Activated T-helper 9 cell treated with anti-CD3 and anti-CD28 coated beads, Interleukin-2, amount 50 U/mL, for 16 hours (primary cell): ENCODE results near the gene KIR2DL4.
"Not testable (repeated sequence)": the region's sequence is repeated elsewhere in the genome, so short reads cannot be mapped to it uniquely, and the experiment has no call there.

Experiments used
- DNase-seq: peaks from one replicate; pipeline ENCODE4 v3.0.0-alpha.2; 2020; ENCODE audit warnings: low read depth

Gene KIR2DL4

GRCh38 chr19:54804571-54804970 is 1.2 kb downstream of the KIR2DL4 start:
- no peak for DNase-seq

GRCh38 chr19:54805665-54806515 is 2.5 kb downstream of the KIR2DL4 start:
- DNase-seq, result no peak

GRCh38 chr19:54806516-54806838 is 3.1 kb downstream of the KIR2DL4 start:
- no peak for DNase-seq

GRCh38 chr19:54814571-54814970 is 11.2 kb downstream of the KIR2DL4 start:
- DNase-seq, result not testable (repeated sequence)

GRCh38 chr19:54816251-54816650 is 12.8 kb downstream of the KIR2DL4 start, which contains the start of gene KIR3DL1:
TSS of gene KIR3DL1 (plus strand) at chr19:54816468.
- not testable (repeated sequence) for DNase-seq

- DNase-seq, result no peak
Observed at GRCh38 chr19:54817670-54818536, 14.5 kb downstream of the KIR2DL4 start.

GRCh38 chr19:54824416-54824815 is 21.0 kb downstream of the KIR2DL4 start:
- not testable (repeated sequence) for DNase-seq

GRCh38 chr19:54825326-54825725 is 21.9 kb downstream of the KIR2DL4 start:
- not testable (repeated sequence) for DNase-seq

GRCh38 chr19:54828064-54828463 is 24.7 kb downstream of the KIR2DL4 start:
- DNase-seq, result not testable (repeated sequence)

GRCh38 chr19:54832496-54832895 is 29.1 kb downstream of the KIR2DL4 start, which contains the start of gene KIR2DS4:
TSS of gene KIR2DS4 (plus strand) at chr19:54832676.
- DNase-seq, result not testable (repeated sequence)

GRCh38 chr19:54835126-54835525 is 31.7 kb downstream of the KIR2DL4 start:
- not testable (repeated sequence) for DNase-seq

GRCh38 chr19:54837522-54837921 is 34.1 kb downstream of the KIR2DL4 start:
- DNase-seq, result not testable (repeated sequence)

GRCh38 chr19:54843171-54843570 is 39.8 kb downstream of the KIR2DL4 start:
- not testable (repeated sequence) for DNase-seq

GRCh38 chr19:54850061-54850640 is 46.7 kb downstream of the KIR2DL4 start, which contains the start of gene KIR3DL2:
TSS of gene KIR3DL2 (plus strand) at chr19:54850443. CDS start at chr19:54850476, 33 bp downstream.
- not testable (repeated sequence) for DNase-seq

GRCh38 chr19:54850930-54851329 is 47.5 kb downstream of the KIR2DL4 start:
- DNase-seq, result no peak

GRCh38 chr19:54851353-54851752 is 47.9 kb downstream of the KIR2DL4 start:
- no peak for DNase-seq

GRCh38 chr19:54855241-54855640 is 51.8 kb downstream of the KIR2DL4 start:
- DNase-seq, result not testable (repeated sequence)

- not testable (repeated sequence) for DNase-seq
Observed at GRCh38 chr19:54858476-54858875, 55.1 kb downstream of the KIR2DL4 start.

- DNase-seq, result not testable (repeated sequence)
Observed at GRCh38 chr19:54859421-54859820, 56.0 kb downstream of the KIR2DL4 start.

- not testable (repeated sequence) for DNase-seq
Observed at GRCh38 chr19:54863459-54863858, 60.0 kb downstream of the KIR2DL4 start.
